HepG2 (cell line): Measurements from ENCODE around the gene MSANTD1.

Experiments used
- CEBPB ChIP-seq: IDR thresholded peaks from 2 replicates; pipeline ENCODE4 v1.6.1; 2011; ENCODE audit warnings: low read depth, low read length, improper control_type of control experiment, borderline replicate concordance
- CTCF ChIP-seq: sonication (generic); formaldehyde crosslinking; IDR thresholded peaks from 2 replicates; pipeline ENCODE4 v1.5.0; 2020; ENCODE audit warnings: mild to moderate bottlenecking, missing genetic modification reagents, moderate library complexity
- FOSL1 ChIP-seq: sonication (generic); formaldehyde crosslinking; IDR thresholded peaks from 2 replicates; pipeline ENCODE4 v1.9.0; 2021; ENCODE audit warnings: missing genetic modification reagents, borderline replicate concordance
- KLF16 ChIP-seq, 2 experiments: sonication (generic) in 1 of 2; formaldehyde crosslinking in 1 of 2; IDR thresholded peaks; 2 replicates each; pipeline versions ENCODE4 v1.6.1 to v1.8.0; 2016 to 2023; ENCODE audit warnings: missing genetic modification reagents in 2 of 2, missing compliant biosample characterization in 1 of 2
- NR2F1 ChIP-seq, 2 experiments: fragments of 450-650 bp in 1 of 2; formaldehyde crosslinking in 1 of 2; IDR thresholded peaks; 2 replicates each; pipeline versions ENCODE4 v1.5.0 to v1.6.1; 2016 to 2020; ENCODE audit warnings: mild to moderate bottlenecking in 1 of 2, missing compliant biosample characterization in 1 of 2, missing genetic modification reagents in 1 of 2, moderate library complexity in 1 of 2
- RFX5 ChIP-seq: IDR thresholded peaks from 2 replicates; pipeline ENCODE4 v1.6.1; 2011; ENCODE audit warnings: low read depth, low read length, improper control_type of control experiment
- SETDB1 ChIP-seq: sonication (generic); formaldehyde crosslinking; IDR thresholded peaks from 2 replicates; pipeline ENCODE4 v1.5.1; 2020; ENCODE audit warnings: missing genetic modification reagents, mild to moderate bottlenecking, borderline replicate concordance
- SNAPC2 ChIP-seq: sonication (generic); formaldehyde crosslinking; IDR thresholded peaks from 2 replicates; pipeline ENCODE4 v1.8.1; 2022; ENCODE audit warnings: mild to moderate bottlenecking, missing genetic modification reagents
- TCF7L2 ChIP-seq: IDR thresholded peaks from 2 replicates; pipeline ENCODE4 v1.6.1; 2011; ENCODE audit warnings: mild to moderate bottlenecking, low read depth, low read length, moderate library complexity
- ZNF225 ChIP-seq: sonication (generic); formaldehyde crosslinking; IDR thresholded peaks from 2 replicates; pipeline ENCODE4 v1.4.0; 2020; ENCODE audit warnings: mild to moderate bottlenecking, missing genetic modification reagents
- ZNF660 ChIP-seq: sonication (generic); formaldehyde crosslinking; IDR thresholded peaks from 2 replicates; pipeline ENCODE4 v1.5.1; 2020; ENCODE audit warnings: mild to moderate bottlenecking, low read depth, missing genetic modification reagents, borderline replicate concordance
- ZNF687 ChIP-seq: sonication (generic); formaldehyde crosslinking; IDR thresholded peaks from 2 replicates; pipeline ENCODE4 v1.5.1; 2020; ENCODE audit warnings: mild to moderate bottlenecking, missing genetic modification reagents, moderate library complexity

- no peak for TF ChIP-seq ZNF225 (CRISPR knock-in tag)
- TF ChIP-seq ZNF660 (CRISPR knock-in tag), result no peak
- no peak for TF ChIP-seq TCF7L2
- no peak for TF ChIP-seq CTCF
- TF ChIP-seq FOSL1 (CRISPR knock-in tag), result no peak
- no peak for TF ChIP-seq KLF16 (CRISPR knock-in tag; IDR thresholded peaks at IDR 0.05)
- no peak for TF ChIP-seq SNAPC2 (CRISPR knock-in tag)
- no peak for TF ChIP-seq CEBPB
- no peak; the same call in 1 of the 2 replicates for TF ChIP-seq ZNF687 (CRISPR knock-in tag)
- TF ChIP-seq NR2F1 (CRISPR knock-in tag; IDR thresholded peaks at IDR 0.05), result no peak
- TF ChIP-seq RFX5, result no peak
- no peak for TF ChIP-seq SETDB1 (CRISPR knock-in tag)
Measured at GRCh38 chr4:3267576-3268394, 18.8 kb downstream of the MSANTD1 start.
